ENCODE measurements around the gene SUCLA2. TPM values are rescaled to one million over a fixed set of nuclear protein-coding genes. Genes with fewer than 3 reads are reported as not detected.

The SUCLA2 gene
- 62.3 and 84.2 TPM in 2 replicates for total RNA-seq (2014; rRNA removed; shearing (Covaris generic))
- 49.3 and 56.0 TPM in 2 replicates for polyA plus RNA-seq (2016; fragmentation: Nextera tagmentation; extraction: Ambion mirVana)
- long read RNA-seq, transcript SUCLA2-219 (11 exons, 2,111 nt) = major isoform, 68 of 82 reads
- long read RNA-seq, partial matches to known transcripts = 5 of 82 reads
- long read RNA-seq, other reads (novel, unspliced or antisense) = 6 of 82 reads

- H3K36me3 Mint-ChIP-seq (ENCODE audit: low read depth) = peaks cover 13% of the 10 kb centered on the region
- Histone ChIP-seq H3K27ac (ENCODE audit: low read depth) (peak within 1 kb of the TSS; percentile 97), H2AFZ (peak within 1 kb of the TSS; percentile 91), H3K4me2 (peak within 1 kb of the TSS; percentile 98), H3K36me3 (ENCODE audit: insufficient read depth) (no peaks in the 10 kb centered on the region; the same call in 1 of the 2 replicates), H3K27me3 (ENCODE audit: insufficient read depth) (no peaks in the 10 kb centered on the region), H3K4me1 (ENCODE audit: insufficient read depth) (peaks cover 35% of the 10 kb centered on the region), H3F3A (replicated peaks; ENCODE audit: low read depth) (0 out of 2 replicates have a peak, but pooled peaks cover 4% of the 10 kb centered on the region), H3K9me2 (ENCODE audit: insufficient read depth) (no peaks in the 10 kb centered on the region), H3K4me3 (peak within 1 kb of the TSS; percentile 96), H4K20me1 (replicated peaks; ENCODE audit: insufficient read depth) (no peaks in the 10 kb centered on the region; the same call in 1 of the 2 replicates), H3K79me2 (replicated peaks; ENCODE audit: insufficient read depth) (peaks cover 47% of the 10 kb centered on the region)
- H3K4me1 Mint-ChIP-seq = peaks cover 30% of the 10 kb centered on the region
- ATAC-seq (peak; percentile 98), DNase-seq (ENCODE audit: low spot score) (peak; percentile 96)
- TF ChIP-seq POLR2AphosphoS5 (IDR thresholded peaks at IDR 0.05; ENCODE audit: low read depth) = peak; percentile 88
- peak; percentile 18; the same call in 1 of the 2 replicates for TF ChIP-seq CREB1 (CRISPR knock-in tag; IDR thresholded peaks at IDR 0.05; ENCODE audit: low read depth)
- no peak for TF ChIP-seq JUNB (IDR thresholded peaks at IDR 0.05; ENCODE audit: unreplicated experiment)
- peak within 1 kb of the TSS; percentile 88 for H3K27ac Mint-ChIP-seq
- H3K9me3 Mint-ChIP-seq = no peaks in the 10 kb centered on the region
- H3K27me3 Mint-ChIP-seq (ENCODE audit: insufficient read depth, low read depth, poor library complexity) = peaks cover 6% of the 10 kb centered on the region
- peak within 1 kb of the TSS; percentile 93 for H3K4me3 Mint-ChIP-seq
These were observed at the start of gene SUCLA2 for GRCh38 chr13:48001114-48001881. SUCLA2 (minus strand) TSS chr13:48001273; CDS start chr13:48001269, 4 bp downstream.

- no peaks in the 10 kb centered on the region for H3K27me3 ChIP-seq (ENCODE audit: insufficient read depth)
- H4K20me1 ChIP-seq (replicated peaks; ENCODE audit: insufficient read depth) = peaks cover 4% of the 10 kb centered on the region
- H3K27me3 Mint-ChIP-seq (ENCODE audit: insufficient read depth, low read depth, poor library complexity) = no peaks in the 10 kb centered on the region
- H3K4me1 Mint-ChIP-seq = no peaks in the 10 kb centered on the region; the same call in 2 of the 3 replicates
- no peaks in the 10 kb centered on the region for H3F3A ChIP-seq (replicated peaks; ENCODE audit: low read depth)
- H3K79me2 ChIP-seq (replicated peaks; ENCODE audit: insufficient read depth) = no peaks in the 10 kb centered on the region
- H3K4me2 ChIP-seq = no peak overlapping the region
- no peaks in the 10 kb centered on the region for H3K4me1 ChIP-seq (ENCODE audit: insufficient read depth)
- H3K36me3 ChIP-seq (ENCODE audit: insufficient read depth) = peaks cover 10% of the 10 kb centered on the region; the same call in 1 of the 2 replicates
- DNase-seq (ENCODE audit: low spot score) (no peak), ATAC-seq (no peak)
- H3K27ac ChIP-seq (ENCODE audit: low read depth) = no peak overlapping the region
- no peak overlapping the region for H2AFZ ChIP-seq
- no peak overlapping the region for H3K27ac Mint-ChIP-seq
- H3K9me2 ChIP-seq (ENCODE audit: insufficient read depth) = no peaks in the 10 kb centered on the region
- H3K4me3 Mint-ChIP-seq = no peak overlapping the region
- no peak overlapping the region for H3K4me3 ChIP-seq
- H3K36me3 Mint-ChIP-seq (ENCODE audit: low read depth) = peaks cover 54% of the 10 kb centered on the region
- H3K9me3 Mint-ChIP-seq = peaks cover 4% of the 10 kb centered on the region; the same call in 2 of the 3 replicates
- no peak for TF ChIP-seq ZNF331 (CRISPR knock-in tag; IDR thresholded peaks at IDR 0.05; ENCODE audit: low read depth)
- no peak for TF ChIP-seq ZNF462 (CRISPR knock-in tag; IDR thresholded peaks at IDR 0.05)
- TF ChIP-seq NANOG (IDR thresholded peaks at IDR 0.05; ENCODE audit: borderline replicate concordance) = no peak
- TF ChIP-seq STAT1 (IDR thresholded peaks at IDR 0.05; ENCODE audit: unreplicated experiment) = no peak
- no peak for TF ChIP-seq EZH2phosphoT487 (IDR thresholded peaks at IDR 0.05; ENCODE audit: unreplicated experiment)
- TF ChIP-seq POLR2AphosphoS5 (IDR thresholded peaks at IDR 0.05; ENCODE audit: low read depth) = no peak
- no peak for TF ChIP-seq CREB1 (CRISPR knock-in tag; IDR thresholded peaks at IDR 0.05; ENCODE audit: low read depth)
- no peak for TF ChIP-seq EZH2 (IDR thresholded peaks at IDR 0.05; ENCODE audit: low read depth, unreplicated experiment)
- no peak for TF ChIP-seq ZNF114 (CRISPR knock-in tag; IDR thresholded peaks at IDR 0.05)
- TF ChIP-seq, protein P1, sequence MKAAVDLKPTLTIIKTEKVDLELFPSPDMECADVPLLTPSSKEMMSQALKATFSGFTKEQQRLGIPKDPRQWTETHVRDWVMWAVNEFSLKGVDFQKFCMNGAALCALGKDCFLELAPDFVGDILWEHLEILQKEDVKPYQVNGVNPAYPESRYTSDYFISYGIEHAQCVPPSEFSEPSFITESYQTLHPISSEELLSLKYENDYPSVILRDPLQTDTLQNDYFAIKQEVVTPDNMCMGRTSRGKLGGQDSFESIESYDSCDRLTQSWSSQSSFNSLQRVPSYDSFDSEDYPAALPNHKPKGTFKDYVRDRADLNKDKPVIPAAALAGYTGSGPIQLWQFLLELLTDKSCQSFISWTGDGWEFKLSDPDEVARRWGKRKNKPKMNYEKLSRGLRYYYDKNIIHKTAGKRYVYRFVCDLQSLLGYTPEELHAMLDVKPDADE (IDR thresholded peaks at IDR 0.05) = no peak
These were observed 49.5 kb upstream of the SUCLA2 start for GRCh38 chr13:48050550-48050949.

Data from GM23338 (cell line).